ENCODE data around the gene HPS1.

The HPS1 gene

GRCh38 chr10:98446661-98447221 lies at the start of gene HPS1:
Gene HPS1, minus strand, starts transcription at chr10:98446935. Its CDS starts 3,695 bp downstream, at chr10:98443240.
- DNase-seq, result peak; percentile 77

- no peak for DNase-seq
Observed at GRCh38 chr10:98492763-98493162, 46.0 kb upstream of the HPS1 start.

DNA sequence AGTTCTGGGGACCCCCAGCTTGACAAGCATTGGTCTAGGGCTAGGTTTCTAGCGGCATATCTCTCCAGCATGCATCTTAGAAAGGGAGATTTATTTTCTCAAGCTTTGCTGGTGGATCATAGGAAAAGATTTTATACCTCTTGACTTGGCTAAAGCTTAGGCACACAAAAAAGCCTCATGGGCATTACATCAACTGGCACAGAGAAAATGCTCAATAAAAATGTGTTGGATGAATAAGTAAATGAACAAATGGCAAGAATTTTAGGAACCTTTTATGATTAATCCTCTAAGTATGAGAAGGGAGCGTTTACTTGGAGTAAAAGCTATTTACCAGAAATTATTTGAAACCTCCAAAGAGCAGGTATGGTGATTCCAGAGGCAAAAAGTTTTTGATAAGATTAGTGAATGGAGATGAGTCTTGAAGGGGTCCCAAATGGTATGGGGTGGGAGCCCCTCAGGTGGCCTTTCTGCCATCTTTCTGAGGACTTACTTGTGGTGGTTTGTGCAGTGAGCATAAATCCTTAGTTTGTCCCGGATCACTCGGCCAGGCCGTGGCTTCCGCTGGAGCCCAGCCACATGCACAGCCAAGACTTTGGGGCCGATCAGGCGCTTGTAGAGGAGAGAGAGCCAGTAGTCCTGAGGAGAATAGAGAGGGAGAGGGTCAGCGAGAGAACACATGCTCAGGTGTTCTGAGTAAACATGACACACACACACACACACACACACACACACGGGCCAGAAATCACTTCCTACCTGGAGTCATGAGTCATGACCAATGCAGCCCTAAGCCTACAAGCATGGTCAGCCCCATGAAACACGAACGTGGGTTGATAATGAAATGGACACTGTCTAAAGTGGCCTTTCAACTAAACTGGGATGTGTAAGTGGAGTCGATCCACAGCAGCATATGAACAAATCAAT lies 43.1 kb upstream of the HPS1 start:
- no peak for DNase-seq

- no peak for DNase-seq
Observed at GRCh38 chr10:98488669-98489430, 42.1 kb upstream of the HPS1 start.

- DNase-seq, result no peak
Observed at GRCh38 chr10:98487649-98488048, 40.9 kb upstream of the HPS1 start.

- no peak for DNase-seq
Observed at GRCh38 chr10:98486421-98486820, 39.7 kb upstream of the HPS1 start.

- DNase-seq, result no peak
Observed at GRCh38 chr10:98485959-98486358, 39.2 kb upstream of the HPS1 start.

DNA sequence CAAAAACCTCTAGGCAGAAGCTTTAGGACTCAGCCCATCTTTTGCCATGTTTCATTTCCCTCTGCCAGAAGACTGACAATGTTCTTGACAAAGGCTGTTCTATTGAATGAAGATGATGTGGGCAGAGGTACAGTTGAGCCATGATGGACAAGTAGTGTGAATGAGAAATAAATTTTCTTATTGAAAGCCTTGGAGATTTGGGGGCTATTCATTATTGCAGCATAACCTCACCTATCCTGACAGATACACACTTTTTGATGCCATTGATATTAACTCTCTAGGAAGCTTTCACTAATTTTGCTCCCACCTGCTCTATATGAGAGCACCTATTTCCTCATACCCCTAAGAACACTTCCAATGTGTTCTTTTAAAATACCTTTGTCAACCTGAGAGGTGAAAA lies 36.9 kb upstream of the HPS1 start:
- no peak for DNase-seq

DNA sequence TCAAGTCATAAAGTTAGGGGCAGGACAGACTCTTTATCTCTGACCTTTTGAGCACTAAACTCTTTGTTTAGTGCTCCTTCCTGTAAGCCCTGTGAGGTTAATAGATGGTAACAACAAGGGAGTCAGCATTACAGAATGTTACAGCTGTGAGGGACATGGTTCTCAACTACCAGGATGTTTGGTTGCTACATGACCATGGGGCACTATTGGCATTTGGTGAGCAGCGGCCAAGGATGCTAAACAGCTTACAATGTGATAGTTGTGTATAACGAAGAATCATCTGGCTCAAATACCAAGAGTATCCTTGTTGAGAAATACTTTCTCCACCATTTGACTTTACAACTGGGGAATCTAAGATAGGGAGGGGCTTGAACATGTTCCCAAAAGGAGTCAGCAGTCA lies 35.4 kb upstream of the HPS1 start:
- DNase-seq, result no peak

DNA sequence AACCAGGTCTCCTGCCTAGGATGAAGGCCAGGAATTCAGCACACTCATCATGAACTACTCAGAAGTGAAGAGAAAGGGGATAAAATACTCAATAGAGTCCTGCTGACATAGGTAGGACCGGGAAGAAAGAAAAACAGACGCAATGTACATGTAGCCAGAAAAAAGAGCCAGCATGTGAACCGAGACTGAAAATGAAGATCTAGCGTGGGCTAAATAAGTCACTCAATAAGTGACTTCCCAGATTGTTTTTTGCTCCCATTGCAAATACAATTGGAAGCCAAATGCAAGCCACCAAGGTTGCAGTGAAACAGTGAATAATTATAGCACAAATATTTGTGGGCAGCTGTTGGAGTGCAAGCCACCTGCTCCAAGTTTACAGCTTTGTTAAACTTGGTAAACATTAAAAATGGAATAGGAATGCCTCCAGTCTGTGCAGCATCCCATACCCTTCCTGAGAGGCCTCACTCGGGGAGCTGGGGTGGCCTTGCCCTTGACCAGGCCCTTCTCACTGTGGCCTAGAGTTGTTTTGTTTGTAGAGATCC lies 34.7 kb upstream of the HPS1 start:
- DNase-seq, result no peak

DNA sequence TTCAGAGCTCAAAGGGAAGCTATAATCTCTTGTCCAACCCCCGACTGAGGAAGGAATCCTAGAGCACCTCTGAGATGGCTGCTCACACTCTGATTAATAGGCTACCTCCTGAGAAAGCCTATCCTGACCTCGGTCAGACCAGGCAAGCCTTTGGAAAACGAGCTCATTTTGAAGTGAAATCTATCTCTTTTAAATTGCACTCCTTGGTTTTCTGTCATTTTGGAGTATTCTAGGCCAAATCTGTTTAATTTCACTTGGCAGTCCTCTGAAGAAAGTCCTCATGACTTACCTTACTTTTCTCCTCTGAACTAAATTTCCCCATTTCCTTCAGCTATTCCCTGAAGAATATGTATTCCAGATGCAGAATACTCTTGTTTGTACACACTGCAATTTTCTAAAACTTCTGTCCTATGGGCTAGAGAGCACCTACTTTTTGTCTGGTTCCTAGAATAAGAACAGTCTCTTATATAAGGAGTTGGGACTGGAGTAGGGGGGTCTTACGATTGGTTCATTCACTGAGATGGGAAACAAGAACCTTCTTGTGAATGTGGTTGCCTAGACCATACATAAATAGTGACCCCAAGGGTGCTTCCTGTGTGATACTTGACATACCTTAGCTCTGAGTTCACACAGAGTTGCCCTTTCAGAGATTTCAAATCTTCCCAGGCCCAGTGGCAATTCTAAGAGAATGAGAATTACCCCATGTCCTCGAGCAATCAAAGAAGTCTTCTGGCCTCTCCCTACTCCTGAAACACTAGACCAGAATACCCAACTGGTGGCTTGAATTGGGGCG lies 31.9 kb upstream of the HPS1 start:
- DNase-seq, result no peak

DNA sequence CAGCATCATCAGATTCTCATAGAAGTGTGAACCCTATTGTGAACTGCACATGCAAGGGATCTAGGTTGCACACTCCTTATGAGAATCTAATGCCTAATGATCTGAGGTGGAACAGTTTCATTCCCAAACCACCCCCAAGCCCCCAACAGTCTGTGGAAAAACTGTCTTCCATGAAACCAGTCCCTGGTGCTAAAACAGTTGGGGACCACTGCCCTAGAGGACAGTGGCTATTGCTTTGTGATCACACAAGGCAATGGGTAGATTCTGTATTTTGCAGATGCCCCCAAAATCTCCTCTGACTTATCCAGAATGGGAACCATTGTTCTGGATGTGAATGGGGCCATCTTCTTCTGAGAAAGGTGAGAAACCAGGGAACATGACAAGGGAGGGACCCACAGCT lies 31.1 kb upstream of the HPS1 start:
- DNase-seq, result no peak

- DNase-seq, result no peak
Observed at GRCh38 chr10:98474628-98475027, 27.9 kb upstream of the HPS1 start.

- no peak for DNase-seq
Observed at GRCh38 chr10:98472196-98472595, 25.5 kb upstream of the HPS1 start.

GRCh38 chr10:98470850-98471249 lies 24.1 kb upstream of the HPS1 start:
- DNase-seq, result no peak

DNA sequence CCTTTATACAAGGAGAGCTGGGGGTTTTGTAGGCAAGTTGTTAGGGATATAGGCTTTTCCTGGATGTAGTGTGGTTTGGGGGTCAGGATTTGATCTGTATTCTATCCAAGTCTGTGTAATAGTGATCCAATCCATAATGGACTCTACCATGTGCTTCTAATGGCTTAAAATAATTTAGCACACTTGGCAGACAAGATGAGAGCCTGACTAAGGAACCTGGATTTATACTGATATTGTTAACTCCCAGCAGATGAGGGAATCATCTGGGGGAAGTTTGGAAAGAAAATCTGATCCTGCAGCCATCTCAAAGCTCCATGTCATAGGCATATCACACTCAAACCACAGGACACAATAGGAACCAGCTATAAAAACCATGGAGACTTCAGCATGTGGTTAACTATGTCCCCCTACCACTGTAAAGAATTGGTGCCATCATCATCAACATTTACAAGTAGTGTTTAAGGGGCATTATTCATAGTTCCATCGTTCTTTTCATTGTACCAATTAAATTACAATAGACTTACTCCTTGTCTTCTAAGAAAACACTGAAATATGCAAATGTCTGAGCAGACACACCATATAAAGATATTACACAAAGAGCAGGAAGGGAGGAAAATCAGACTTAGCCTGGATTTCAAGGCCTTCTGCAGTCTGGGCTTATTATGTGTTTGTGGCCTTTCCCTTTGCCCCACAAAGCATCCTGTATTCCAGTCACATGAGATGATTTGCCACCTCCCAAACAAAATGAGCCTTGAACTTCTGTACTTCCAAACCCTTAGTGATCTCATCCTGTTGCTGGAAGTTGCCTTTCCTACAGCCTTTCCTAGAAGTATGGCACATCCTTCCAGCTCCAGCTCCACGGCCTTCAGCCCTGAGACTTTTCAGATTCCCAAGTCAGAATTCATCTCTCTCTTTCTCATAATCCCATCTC lies 22.5 kb upstream of the HPS1 start:
- DNase-seq, result no peak

DNA sequence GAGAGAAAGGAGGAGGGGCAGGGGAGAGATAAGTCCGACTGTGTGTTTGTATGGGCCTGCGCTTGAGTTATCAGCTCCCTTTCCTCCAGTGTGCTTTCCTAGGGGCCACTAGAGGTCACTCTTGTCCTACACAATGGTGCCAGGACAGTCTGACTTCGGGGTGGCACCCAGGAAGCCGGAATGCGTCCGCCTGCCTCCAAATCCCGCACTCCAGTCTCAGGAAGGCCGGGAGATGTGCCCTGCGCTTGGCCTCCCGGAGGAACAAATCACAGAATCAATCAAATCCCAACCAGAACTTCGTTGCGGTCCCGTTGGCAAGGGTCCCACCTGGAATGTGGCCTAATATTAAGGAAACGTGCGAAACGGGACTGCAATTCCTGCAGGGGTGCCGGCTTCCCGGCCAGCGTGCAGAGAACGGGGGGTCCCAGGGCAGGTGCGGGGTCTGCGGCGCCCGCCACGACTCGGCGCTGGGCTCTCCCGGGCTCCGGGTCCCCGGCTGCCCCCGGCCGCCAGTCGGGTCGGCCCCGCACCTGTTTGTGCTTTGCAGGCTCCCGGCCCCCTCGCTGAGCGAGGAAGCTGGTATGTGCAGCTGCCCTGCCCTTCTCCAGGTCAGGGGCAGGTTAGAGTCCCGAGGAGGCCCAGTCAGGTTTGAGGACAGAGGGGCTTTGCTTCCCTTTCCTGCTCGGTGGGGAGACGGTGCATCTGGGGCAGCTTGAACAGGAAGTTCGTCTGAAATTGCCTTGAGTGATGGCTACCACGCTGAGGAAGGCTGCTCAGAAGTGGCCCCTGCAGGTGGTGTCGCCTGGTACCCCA lies 21.0 kb upstream of the HPS1 start:
- peak; percentile 80 for DNase-seq

GRCh38 chr10:98466861-98467505 lies 20.2 kb upstream of the HPS1 start:
- no peak for DNase-seq

- no peak for DNase-seq
Observed at GRCh38 chr10:98465866-98466265, 19.1 kb upstream of the HPS1 start.

All from CD4-positive, alpha-beta T cell treated with Interleukin-21 for 1 hour (primary cell).